GM19372 (cell line): ENCODE measurements around the gene OR10K2.

Source experiments
- ATAC-seq: cut with Tn5 transposase; IDR thresholded peaks from one replicate; pipeline ENCODE4 v1.9.1; 2021; ENCODE audit warnings: mild to moderate bottlenecking, low read depth, moderate library complexity; ENCODE audit not compliant: unreplicated experiment

OR10K2 gene

DNA sequence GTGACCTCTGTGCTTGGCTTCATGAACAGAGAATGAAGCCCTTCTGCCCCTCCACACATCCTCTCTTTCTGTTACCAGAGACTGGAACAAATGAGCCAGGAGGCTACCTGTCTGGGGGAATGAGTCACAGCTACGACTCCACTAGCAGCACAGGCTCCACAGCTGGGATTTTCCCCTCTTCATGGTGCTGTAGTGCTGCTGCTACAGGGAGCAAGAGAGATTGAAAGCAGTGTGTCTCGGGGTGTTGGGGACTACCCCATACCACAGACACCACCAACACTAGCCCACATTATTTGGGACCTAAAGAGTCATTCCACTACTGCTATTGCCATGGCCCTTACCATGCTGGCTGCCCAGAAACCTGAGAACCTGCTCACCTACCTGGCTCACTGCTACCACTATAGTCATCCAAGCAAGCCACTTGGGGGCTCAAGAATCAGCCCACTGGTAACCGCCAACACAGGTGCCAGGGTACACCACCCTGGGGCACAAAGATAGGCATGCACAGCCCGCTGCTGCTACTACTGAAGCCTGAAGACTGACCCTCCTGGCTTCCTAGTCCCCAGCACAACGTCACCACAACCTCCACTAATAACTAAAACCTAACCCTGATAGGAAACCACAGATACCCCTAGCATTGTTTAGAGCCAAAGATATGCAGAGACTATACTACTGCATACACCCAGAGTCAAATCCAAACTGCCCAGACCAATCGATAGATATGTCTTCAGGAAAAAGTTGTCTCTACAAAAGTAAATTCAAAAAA lies 54.7 kb downstream of the OR10K2 start:
- peak; percentile 88 for ATAC-seq
